Psoas muscle (tissue), 8 donors: ENCODE results near the gene CHN1. TPM values are rescaled to one million over a fixed set of nuclear protein-coding genes. Genes with fewer than 3 reads are reported as not detected.
A peak's percentile ranks its signal among the peaks of the same experiment; 100 is the strongest.

ENCODE experiments used
- ATAC-seq, 4 donors: fragments of 200-7000 bp; cut with Tn5 transposase; one replicate each; pipeline ENCODE4 v1.9.1; 2020; ENCODE audit warnings: moderate library complexity in 3 of 4, mild to moderate bottlenecking in 2 of 4
- DNase-seq, 2 donors: peaks; one replicate each; pipeline ENCODE4 v3.0.0-alpha.2; 2020
- H3K27ac ChIP-seq: fragments of 200-600 bp; one replicate; pipeline ENCODE4 v1.8.0; 2022
- H3K27me3 ChIP-seq, 3 donors: fragments of 200-600 bp in 1 of 3; one replicate each; pipeline versions ENCODE4 v1.6.1 to v1.8.0; 2013 to 2022; ENCODE audit warnings: low read length in 2 of 3, mild to moderate bottlenecking in 2 of 3, moderate library complexity in 1 of 3; ENCODE audit not compliant: insufficient read depth in 3 of 3
- H3K36me3 ChIP-seq, 2 donors: fragments of 200-600 bp in 1 of 2; one replicate each; pipeline versions ENCODE4 v1.6.1 to v1.8.0; 2013 to 2022; ENCODE audit warnings: low read depth in 1 of 2, mild to moderate bottlenecking in 1 of 2, moderate library complexity in 1 of 2; ENCODE audit not compliant: insufficient read depth in 1 of 2
- H3K4me1 ChIP-seq: fragments of 200-600 bp; one replicate; pipeline ENCODE4 v1.8.0; 2022
- H3K4me3 ChIP-seq: fragments of 200-600 bp; one replicate; pipeline ENCODE4 v1.8.0; 2022; ENCODE audit warnings: mild to moderate bottlenecking
- H3K9me3 ChIP-seq: fragments of 200-600 bp; one replicate; pipeline ENCODE4 v1.8.0; 2022
- WGBS, 3 donors: extraction: QIAGEN DNeasy Blood & Tissue Kit; methylation state at CpG; one replicate each; pipeline versions ENCODE4 v1.1.6 to v1.1.7; 2013; 5-methylcytosine and 5-hydroxymethylcytosine counted together
- intact Hi-C, 2 donors: fragments of 100-400 bp; cut with DNase I; formaldehyde crosslinking; loops; one replicate each; pipeline versions ENCODE4 v1.11.0 to v1.14.2; 2022
- polyA plus RNA-seq, 3 donors: library from polyadenylated mRNA; stranded (reverse); fragments of 200-250 nt; gene quantifications; one replicate each; pipeline ENCODE4 v1.2.3, GENCODE V29; 2013
- total RNA-seq, 4 donors: library from RNA; stranded (reverse); fragmentation: NEBNext Ultra II Directional in 2 of 4; extraction: Animal tissue kit (Norgen Biotek cat#: 25700) in 2 of 4; gene quantifications; one replicate each; pipeline versions ENCODE4 v1.2.1 to v1.2.4, GENCODE V29; 2021 to 2023
- TF ChIP-seq, protein P1 (sequence below): fragments of 200-600 bp; IDR thresholded peaks from one replicate; pipeline ENCODE4 v1.8.0; 2022; ENCODE audit warnings: antibody characterized with exemption
- donor health status: healthy with polysubstance abuse.
- donor health status: DM: no; HTN: no; CAD: no; lungs with moderate emphysema.
- donor health status: Bipolar disorder and iron deficiency.
- donor health status: healthy.
- donor health status: DM: yes; HTN: yes; CAD: no.
- donor health status: DM: no; HTN: no; CAD: no.
- donor health status: DM: no; HTN: no; CAD: no.
- donor health status: DM: yes; HTN: yes; CAD: no.

Gene CHN1
- total and polyA plus RNA-seq, 7 donors: 1.8 to 4.2 (median 2.3) TPM

DNA sequence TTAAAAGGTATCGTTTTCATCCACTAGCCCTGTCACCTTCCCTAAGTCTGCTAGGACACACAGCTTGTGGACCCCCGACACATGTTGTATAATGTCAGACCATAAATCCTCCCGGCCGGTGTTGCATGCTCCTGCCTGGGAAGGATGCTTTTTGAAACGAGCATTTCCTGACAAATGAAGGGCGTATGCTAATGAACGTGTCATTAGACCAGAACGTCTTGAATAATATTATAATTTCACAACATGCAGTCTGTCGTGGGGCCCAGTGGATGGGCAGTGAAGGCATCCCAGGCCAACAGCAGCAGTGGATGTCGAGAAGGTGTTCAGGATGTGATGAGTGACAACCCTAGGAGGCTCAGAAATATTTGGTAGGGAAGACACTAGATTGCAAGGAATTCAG lies 248.4 kb downstream of the CHN1 start:
- Histone ChIP-seq H3K4me3 (no peak overlapping the region), H3K27ac (no peak overlapping the region), H3K27me3 (no peaks in the 10 kb centered on the region), H3K36me3 (peaks cover 0 to 85% of the 10 kb centered on the region in 2 donors), H3K4me1 (peaks cover 14% of the 10 kb centered on the region), H3K9me3 (no peaks in the 10 kb centered on the region)
- ATAC-seq (no peak), DNase-seq (no peak)
- intact Hi-C loops: no loop called here
- TF ChIP-seq, protein P1, sequence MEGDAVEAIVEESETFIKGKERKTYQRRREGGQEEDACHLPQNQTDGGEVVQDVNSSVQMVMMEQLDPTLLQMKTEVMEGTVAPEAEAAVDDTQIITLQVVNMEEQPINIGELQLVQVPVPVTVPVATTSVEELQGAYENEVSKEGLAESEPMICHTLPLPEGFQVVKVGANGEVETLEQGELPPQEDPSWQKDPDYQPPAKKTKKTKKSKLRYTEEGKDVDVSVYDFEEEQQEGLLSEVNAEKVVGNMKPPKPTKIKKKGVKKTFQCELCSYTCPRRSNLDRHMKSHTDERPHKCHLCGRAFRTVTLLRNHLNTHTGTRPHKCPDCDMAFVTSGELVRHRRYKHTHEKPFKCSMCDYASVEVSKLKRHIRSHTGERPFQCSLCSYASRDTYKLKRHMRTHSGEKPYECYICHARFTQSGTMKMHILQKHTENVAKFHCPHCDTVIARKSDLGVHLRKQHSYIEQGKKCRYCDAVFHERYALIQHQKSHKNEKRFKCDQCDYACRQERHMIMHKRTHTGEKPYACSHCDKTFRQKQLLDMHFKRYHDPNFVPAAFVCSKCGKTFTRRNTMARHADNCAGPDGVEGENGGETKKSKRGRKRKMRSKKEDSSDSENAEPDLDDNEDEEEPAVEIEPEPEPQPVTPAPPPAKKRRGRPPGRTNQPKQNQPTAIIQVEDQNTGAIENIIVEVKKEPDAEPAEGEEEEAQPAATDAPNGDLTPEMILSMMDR: no peak
- 66 to 72% (median 68%) methylated on average over 10 of the region's 10 CpGs for WGBS, 3 donors

DNA sequence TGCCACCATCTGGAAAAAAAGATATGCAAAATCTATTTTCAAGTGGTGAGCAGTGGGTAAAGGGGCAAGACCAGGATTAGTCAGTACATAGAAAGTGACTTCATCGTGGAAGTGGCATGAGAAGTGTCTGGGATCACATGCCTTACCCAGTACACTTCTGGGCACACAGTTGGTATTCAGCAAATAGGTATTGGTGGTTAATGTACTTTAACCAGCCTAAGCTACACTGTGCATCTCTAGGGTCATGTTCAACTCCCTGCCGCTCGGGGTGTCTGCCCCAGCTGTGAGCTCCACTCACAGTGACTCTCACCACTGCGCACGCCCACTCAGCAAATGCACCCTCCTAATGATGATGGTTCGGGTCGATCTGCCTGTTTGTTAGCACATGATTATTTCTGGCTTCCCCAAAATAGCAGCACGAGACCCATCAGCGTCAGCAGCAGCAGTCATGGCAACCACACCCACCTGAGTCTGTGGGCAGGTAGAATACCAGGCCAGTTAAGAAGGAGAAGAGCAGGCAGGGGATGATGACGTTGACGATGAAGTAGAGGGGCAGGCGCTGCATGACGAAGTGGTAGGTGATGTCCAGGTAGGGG lies 252.0 kb downstream of the CHN1 start:
- intact Hi-C loops: no loop called here
- ATAC-seq (peak in 3 of 4 donors; percentile 6 to 49 (median 30)), DNase-seq (no peak)
- 86 to 91% (median 88%) methylated on average over 13 of the region's 13 CpGs for WGBS, 3 donors
- H3K36me3 ChIP-seq: peaks cover 0 to 97% of the 10 kb centered on the region in 2 donors
- H3K27ac ChIP-seq: no peak overlapping the region
- TF ChIP-seq, protein P1: no peak
- H3K27me3 ChIP-seq: no peaks in the 10 kb centered on the region
- H3K4me1 ChIP-seq: no peaks in the 10 kb centered on the region
- no peaks in the 10 kb centered on the region for H3K9me3 ChIP-seq
- no peak overlapping the region for H3K4me3 ChIP-seq

DNA sequence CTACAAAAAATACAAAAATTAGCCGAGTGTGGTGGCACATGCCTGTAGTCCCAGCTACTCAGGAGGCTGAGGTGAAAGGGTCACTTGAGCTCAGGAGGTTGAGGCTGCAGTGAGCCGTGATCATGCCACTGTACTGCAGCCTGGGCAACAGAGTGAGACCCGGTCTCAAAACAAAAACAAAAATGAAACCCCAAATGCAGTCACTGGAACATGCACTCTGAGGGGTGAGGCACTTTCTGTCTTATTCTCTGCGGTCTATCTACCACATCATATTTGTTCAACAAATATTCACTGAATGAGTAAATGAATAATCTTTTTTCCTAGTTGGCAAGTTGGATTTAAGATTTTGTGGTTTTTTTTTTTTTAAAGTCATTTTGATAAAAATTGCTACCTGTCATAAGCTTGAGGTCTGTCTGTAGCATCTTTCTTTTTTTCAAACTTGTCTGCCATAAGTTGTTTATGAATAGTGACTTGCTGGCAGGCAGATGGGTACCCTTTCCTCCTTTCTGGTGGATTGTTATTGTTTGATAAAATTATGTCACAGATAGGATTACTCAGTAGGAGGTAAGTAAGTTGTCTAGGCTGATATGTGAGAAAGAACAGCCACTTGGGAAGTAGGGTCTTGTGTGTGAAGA lies 252.7 kb downstream of the CHN1 start:
- intact Hi-C loops: no loop called here
- Histone ChIP-seq H3K4me1 (no peaks in the 10 kb centered on the region), H3K9me3 (no peaks in the 10 kb centered on the region), H3K36me3 (peaks cover 0 to 97% of the 10 kb centered on the region in 2 donors), H3K27ac (no peak overlapping the region), H3K27me3 (no peaks in the 10 kb centered on the region), H3K4me3 (no peak overlapping the region)
- TF ChIP-seq, protein P1: no peak
- no peak for ATAC-seq
- WGBS, 3 donors: 89% methylated on average over 4 of the region's 4 CpGs
- DNase-seq: no peak

DNA sequence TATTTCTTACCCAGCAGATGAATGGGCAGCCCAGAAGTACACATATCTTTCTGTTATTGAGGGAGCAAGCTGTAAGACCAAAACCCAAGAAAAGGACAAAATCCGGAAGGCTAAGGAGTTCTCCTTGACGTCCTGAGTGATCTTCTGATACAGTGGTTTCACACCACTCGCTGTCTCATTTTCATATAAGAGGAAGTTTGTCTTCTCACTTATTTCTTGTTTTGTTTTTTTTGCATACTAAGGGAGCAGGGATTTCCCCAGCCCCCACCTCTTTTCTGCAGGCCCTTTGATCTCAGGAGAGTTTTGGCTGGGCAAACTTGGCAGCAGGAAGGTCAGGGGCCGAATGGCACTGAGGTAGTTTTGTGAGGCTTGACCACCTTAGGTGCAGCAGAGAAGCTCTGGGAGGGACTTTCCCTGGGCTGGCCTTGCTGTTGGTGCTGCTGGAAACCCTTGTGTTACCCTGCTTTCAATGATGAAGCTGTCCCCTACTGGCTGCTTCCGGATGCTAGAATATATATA lies 254.2 kb downstream of the CHN1 start:
- no peak for DNase-seq
- H3K27me3 ChIP-seq: no peaks in the 10 kb centered on the region
- intact Hi-C loops: no loop called here
- no peak overlapping the region for H3K4me3 ChIP-seq
- 83 to 87% (median 86%) methylated on average over 5 of the region's 5 CpGs for WGBS, 3 donors
- H3K36me3 ChIP-seq: peaks cover 0 to 97% of the 10 kb centered on the region in 2 donors
- no peaks in the 10 kb centered on the region for H3K9me3 ChIP-seq
- H3K4me1 ChIP-seq: no peaks in the 10 kb centered on the region
- no peak for ATAC-seq
- H3K27ac ChIP-seq: no peak overlapping the region
- TF ChIP-seq, protein P1: no peak
